GM21723 (cell line): ENCODE data around the gene ERAP2.

Experiments used
- ATAC-seq: cut with Tn5 transposase; IDR thresholded peaks from one replicate; pipeline ENCODE4 v1.9.1; 2021; ENCODE audit warnings: mild to moderate bottlenecking, moderate library complexity; ENCODE audit not compliant: unreplicated experiment

The ERAP2 gene

DNA sequence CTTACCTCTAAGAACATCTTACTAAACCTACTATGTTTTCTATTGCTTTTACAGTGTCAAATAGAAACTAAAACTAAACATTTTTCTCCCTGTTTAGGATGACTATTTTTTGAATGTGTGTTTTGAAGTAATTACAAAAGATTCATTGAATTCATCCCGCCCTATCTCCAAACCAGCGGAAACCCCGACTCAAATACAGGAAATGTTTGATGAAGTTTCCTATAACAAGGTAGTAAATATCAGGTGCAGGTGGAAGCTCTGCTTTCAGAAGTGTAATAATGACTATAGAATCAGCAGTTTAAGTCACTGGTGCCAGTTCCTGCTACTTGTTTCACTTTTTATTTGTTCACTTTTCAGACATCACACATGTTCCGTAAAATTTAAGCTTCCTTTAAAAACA is 20.0 kb downstream of the ERAP2 start:
- peak; percentile 83 for ATAC-seq

GRCh38 chr5:96896806-96897205 is 20.5 kb downstream of the ERAP2 start:
- peak; percentile 94 for ATAC-seq

- ATAC-seq = no peak
Measured at GRCh38 chr5:96901384-96901783, 25.1 kb downstream of the ERAP2 start.

GRCh38 chr5:96901841-96902240 is 25.5 kb downstream of the ERAP2 start:
- ATAC-seq = no peak

GRCh38 chr5:96902876-96903275 is 26.6 kb downstream of the ERAP2 start:
- ATAC-seq = no peak

DNA sequence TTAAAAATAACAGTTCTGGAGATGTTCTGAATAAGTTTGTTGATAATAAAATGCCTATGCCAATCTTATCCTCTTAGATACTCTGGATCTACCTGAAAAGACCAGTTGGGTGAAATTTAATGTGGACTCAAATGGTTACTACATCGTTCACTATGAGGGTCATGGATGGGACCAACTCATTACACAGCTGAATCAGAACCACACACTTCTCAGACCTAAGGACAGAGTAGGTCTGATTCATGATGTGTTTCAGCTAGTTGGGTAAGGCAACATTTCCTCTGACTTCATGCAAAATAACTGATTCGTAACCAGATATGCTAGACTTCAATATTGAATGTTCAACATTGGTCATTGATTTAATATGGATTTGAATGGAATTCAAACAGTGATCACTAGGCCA is 27.0 kb downstream of the ERAP2 start:
- ATAC-seq = no peak

DNA sequence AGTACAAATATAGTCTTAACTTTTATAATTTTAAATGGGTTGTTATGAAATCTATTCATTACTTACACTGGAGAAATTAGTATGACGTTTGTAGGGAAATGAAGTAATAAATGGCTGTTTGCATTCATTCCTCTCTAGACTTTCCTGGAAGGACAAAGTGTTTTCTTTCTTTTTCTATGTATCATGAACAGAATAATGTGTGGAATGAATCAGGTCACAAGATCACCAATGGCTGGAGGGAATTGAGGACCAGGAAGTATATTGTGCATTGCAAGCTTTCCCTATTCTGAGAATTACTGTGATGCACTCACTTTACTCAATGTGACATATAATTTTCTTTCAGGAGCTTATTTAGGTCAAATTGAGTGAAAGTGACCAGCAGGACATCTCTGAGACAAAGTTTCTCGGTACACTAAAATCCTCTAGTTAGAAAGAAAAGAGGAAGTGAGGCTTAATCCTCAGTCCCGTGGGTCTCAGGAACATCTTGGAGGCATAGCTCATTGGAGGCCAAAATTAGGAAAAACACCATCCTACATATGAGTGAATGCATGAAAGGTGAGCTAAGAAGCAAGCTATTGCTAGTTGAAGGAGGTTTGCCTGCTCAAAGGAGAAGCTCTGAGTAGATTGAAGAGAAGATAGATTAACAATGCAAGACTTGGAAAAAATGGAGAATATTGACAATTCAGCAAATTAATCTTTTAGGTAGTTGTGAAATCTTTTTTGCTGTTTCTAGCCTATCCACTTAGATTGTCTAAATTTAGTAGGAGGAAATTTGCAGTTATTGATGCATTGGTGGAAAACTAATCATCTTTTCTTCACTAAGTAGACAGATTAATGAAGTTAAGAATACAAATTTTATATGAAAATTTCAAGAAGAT is 28.0 kb downstream of the ERAP2 start:
- ATAC-seq = no peak

GRCh38 chr5:96905864-96906263 is 29.6 kb downstream of the ERAP2 start:
- no peak for ATAC-seq

GRCh38 chr5:96909003-96909402 is 32.7 kb downstream of the ERAP2 start:
- ATAC-seq = no peak

DNA sequence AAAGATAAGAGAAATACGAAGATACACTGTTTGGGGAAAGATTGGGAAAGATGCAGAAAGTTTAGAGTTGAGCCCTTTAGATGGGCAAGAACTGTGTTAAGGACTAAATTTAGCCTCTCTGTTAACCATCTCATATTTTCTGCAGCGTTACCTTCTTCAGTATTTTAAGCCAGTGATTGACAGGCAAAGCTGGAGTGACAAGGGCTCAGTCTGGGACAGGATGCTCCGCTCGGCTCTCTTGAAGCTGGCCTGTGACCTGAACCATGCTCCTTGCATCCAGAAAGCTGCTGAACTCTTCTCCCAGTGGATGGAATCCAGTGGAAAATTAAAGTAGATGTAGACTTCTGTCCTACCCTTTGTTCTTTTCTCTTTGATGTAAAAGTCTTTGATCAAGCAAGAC is 33.1 kb downstream of the ERAP2 start:
- no peak for ATAC-seq

DNA sequence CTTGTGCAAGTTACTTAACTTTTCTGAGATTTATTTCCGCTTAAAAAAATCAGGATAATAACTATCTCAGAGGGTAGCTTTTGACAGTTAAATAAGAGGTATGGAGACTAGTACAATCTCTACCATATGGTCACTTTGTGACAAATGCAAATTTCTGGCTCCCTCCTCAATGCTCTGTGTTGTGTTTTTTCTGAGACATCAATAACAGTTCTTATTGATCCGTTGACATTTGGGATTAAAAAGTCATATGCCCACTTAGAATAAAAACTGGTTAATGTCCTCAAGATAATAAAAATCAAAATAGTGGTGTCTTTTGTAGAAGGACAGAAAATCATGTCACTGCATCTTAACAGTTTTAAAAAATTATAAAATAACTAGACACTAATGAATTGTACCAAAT is 34.8 kb downstream of the ERAP2 start:
- no peak for ATAC-seq

GRCh38 chr5:96913233-96913632 is 36.9 kb downstream of the ERAP2 start:
- ATAC-seq = no peak

DNA sequence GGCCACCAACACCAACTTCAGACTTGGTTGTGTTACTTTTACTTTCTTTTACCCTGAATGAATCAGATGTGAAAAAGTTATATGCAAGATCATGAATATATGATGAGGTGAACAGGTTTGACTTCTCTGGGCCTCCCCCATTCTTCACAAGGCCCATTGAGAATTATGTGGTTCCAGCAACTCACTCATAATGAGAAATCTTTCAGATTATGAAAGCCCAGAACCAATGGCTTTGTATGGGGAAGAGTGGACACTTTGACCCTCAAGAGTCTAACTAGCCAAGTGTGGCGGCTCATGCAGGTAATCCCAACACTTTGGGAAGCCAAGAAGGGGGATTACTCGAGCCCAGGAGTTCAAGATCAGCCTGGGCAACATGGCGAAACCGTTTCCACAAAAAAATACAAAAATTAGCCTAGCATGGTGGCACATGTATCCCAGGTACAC is 43.5 kb downstream of the ERAP2 start:
- peak; percentile 70 for ATAC-seq

- no peak for ATAC-seq
Measured at GRCh38 chr5:96920744-96921355, 44.5 kb downstream of the ERAP2 start.

DNA sequence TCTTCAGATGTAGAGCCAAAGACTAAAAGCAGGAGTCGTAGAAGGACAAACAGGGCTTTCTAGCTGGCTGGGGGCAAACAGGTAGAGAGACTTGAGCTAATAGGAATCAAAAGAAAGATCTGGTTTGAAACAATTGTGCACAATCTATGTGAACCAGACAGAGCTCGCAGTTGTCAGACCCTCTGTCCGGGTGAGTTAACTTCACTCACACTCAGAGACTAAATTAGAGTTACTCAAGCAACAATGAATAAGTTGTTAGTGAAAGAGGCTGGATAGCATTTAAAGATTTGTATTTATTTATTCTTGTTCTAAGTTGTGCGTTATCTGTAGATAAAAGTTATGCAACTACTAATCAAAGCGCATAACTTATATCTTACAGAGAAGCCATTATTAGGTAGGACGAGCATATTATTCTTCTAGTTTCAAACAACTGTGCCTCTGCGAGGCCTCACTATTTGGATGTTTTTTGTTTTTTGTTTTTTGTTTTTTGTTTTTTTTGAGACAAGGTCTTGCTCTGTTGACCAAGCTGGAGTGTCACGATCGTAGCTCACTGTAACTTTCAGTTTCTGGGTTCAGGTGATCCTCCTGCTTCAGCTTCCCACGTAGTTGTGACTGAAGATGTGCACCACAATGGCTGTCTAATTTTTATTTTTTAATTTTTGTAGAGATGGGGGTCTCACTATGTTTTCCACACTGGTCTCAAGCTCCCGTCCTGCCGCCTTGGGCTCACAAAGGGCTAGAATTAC is 46.4 kb downstream of the ERAP2 start:
- no peak for ATAC-seq

DNA sequence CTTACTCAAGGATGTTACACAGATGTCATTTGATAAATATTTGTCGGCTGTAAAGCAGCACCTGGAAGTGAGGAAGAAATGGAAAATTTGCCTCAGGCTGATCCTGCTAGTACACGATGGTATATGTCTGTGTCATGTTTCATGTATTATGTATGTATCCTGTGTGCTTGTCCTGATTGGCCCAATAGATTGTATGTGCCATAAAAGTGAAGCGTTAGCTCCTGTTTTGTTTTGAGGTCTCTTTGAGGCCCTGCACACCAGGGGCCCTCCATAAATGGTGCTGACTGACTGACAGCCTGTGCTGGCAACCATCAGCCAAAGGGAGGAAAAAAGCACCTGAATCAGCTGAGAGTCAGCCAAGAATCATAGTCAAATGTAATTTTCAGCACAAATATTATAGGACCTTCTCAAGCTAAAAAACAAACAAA is 47.7 kb downstream of the ERAP2 start:
- no peak for ATAC-seq

GRCh38 chr5:96926276-96926675 is 50.0 kb downstream of the ERAP2 start:
- no peak for ATAC-seq

GRCh38 chr5:96927008-96927407 is 50.7 kb downstream of the ERAP2 start:
- no peak for ATAC-seq

- no peak for ATAC-seq
Measured at GRCh38 chr5:96928931-96929708, 52.8 kb downstream of the ERAP2 start.

- no peak for ATAC-seq
Measured at GRCh38 chr5:96930058-96930457, 53.8 kb downstream of the ERAP2 start.

- no peak for ATAC-seq
Measured at GRCh38 chr5:96930589-96930988, 54.3 kb downstream of the ERAP2 start.
